Thyroid gland (tissue), 4 donors: Measurements from ENCODE around the gene CLIC5.

Source experiments
- POLR2A ChIP-seq, 2 donors: fragments of 450-650 bp; IDR thresholded peaks; one replicate each; pipeline ENCODE4 v1.6.1; 2017; ENCODE audit warnings: antibody characterized with exemption in 2 of 2, mild to moderate bottlenecking in 2 of 2, moderate library complexity in 1 of 2
- TF ChIP-seq, protein P1 (sequence below), 6 experiments: fragments of 200-600 bp in 3 of 6; fragments of 450-650 bp in 3 of 6; sonication (generic) in 3 of 6; IDR thresholded peaks; one replicate each; pipeline ENCODE4 v1.5.1; 2016 to 2019; ENCODE audit warnings: antibody characterized with exemption in 6 of 6, mild to moderate bottlenecking in 2 of 6, inconsistent platforms in 1 of 6, moderate library complexity in 1 of 6

DNA sequence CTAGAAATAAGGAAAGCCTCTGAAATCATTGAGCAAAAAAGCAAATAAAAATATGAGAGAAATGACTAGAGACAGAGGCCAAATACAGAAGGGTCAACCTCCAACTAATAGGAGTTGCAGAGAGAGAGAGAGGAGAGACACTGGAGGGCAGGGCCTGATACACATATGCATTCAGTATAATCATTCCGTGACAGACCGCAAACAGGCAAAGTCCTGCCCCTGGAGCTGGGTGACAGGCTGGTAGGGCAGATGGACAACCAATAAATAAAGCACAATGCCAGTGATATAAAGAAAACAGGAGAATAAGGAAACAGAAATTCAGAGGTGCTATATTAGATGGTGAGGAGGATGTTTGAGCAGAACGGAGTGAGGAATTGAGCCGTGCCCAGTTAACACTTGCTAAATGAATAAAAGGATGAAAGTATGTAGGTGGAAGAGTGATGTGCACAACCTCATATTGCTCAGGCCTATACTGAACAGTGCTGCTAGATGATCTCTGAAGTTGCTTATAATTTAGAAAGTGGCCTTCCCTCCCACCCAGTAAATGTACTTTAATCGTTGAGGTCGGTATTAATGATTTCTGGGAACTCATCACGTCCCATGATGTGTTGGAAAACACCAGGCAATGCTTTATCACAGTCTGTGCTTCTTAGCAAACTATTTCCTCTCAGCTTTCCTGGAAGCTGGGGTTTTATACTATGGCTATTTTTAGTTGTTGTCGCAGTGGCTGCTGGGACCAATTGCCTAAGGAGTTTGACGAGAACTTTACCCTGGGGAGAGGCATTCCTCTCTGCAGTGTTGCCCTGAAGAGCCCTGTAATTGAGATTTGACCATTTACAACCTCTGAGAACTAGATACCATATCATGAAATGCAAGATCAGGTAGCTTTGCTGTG lies 37.6 kb upstream of the CLIC5 start:
- TF ChIP-seq, protein P1, sequence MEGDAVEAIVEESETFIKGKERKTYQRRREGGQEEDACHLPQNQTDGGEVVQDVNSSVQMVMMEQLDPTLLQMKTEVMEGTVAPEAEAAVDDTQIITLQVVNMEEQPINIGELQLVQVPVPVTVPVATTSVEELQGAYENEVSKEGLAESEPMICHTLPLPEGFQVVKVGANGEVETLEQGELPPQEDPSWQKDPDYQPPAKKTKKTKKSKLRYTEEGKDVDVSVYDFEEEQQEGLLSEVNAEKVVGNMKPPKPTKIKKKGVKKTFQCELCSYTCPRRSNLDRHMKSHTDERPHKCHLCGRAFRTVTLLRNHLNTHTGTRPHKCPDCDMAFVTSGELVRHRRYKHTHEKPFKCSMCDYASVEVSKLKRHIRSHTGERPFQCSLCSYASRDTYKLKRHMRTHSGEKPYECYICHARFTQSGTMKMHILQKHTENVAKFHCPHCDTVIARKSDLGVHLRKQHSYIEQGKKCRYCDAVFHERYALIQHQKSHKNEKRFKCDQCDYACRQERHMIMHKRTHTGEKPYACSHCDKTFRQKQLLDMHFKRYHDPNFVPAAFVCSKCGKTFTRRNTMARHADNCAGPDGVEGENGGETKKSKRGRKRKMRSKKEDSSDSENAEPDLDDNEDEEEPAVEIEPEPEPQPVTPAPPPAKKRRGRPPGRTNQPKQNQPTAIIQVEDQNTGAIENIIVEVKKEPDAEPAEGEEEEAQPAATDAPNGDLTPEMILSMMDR (IDR thresholded peaks at IDR 0.05) = no peak
- TF ChIP-seq POLR2A (IDR thresholded peaks at IDR 0.05) = no peak
